ENCODE data around the gene THEM5. TPM values are rescaled to one million over a fixed set of nuclear protein-coding genes. Genes with fewer than 3 reads are reported as not detected.

Gene THEM5
- total RNA-seq, 2 experiments from 2014 or later: not detected

GRCh38 chr1:151837197-151837596 is 16.3 kb downstream of the THEM5 start:
- peaks cover 86% of the 10 kb centered on the region for H3K4me1 Mint-ChIP-seq
- DNase-seq: peak; percentile 48
- H3K4me3 Mint-ChIP-seq: peak overlapping the region; percentile 89

DNA sequence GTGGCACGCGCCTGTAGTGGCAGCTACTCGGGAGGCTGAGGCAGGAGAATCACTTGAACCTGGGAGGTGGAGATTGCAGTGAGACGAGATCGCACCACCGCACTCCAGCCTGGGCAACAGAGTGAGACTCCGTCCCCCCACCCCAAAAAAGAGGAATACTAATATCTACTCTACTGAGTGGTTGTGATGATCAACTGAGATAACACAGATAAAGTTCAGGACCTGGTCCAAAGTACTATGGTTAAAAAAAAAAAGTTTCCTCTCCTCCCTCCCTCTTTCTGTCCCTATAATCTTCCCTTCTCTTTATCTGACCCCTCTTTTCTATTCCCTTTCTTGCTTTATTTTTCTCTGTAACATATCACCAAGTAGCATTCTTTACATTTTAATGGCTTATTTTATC is 17.9 kb downstream of the THEM5 start:
- POLR2A ChIA-PET: interaction anchor here (0.8 to 2.3 kb wide), 10 partner anchors 10 to 113 kb away, joined by 3 to 8 read pairs (median 4); partner anchors contain the start of genes MRPL9 and TDRKH
- peaks cover 6% of the 10 kb centered on the region for H3K36me3 Mint-ChIP-seq (ENCODE audit: low read depth)
- H3K9me3 Mint-ChIP-seq: no peaks in the 10 kb centered on the region
- H3K27me3 Mint-ChIP-seq: no peaks in the 10 kb centered on the region
- no peak overlapping the region for H3K4me3 Mint-ChIP-seq
- peaks cover 88% of the 10 kb centered on the region for H3K4me1 Mint-ChIP-seq
- peak overlapping the region; percentile 1 for H3K27ac Mint-ChIP-seq
- CTCF ChIA-PET: interaction anchor here (0.5 to 2.8 kb wide), 20 partner anchors 8 to 535 kb away, joined by 3 to 21 read pairs (median 5); partner anchors contain the start of genes MRPL9 and TDRKH
- DNase-seq: no peak

More at GRCh38 chr1:151837197-151837596, 16.3 kb downstream of the THEM5 start:
- Mint-ChIP-seq H3K27ac (peak overlapping the region; percentile 98), H3K27me3 (no peaks in the 10 kb centered on the region), H3K36me3 (ENCODE audit: low read depth) (peaks cover 17% of the 10 kb centered on the region), H3K9me3 (no peaks in the 10 kb centered on the region)
- ChIA-PET POLR2A (interaction anchor here (0.6 to 2.5 kb wide), 14 partner anchors 10 to 497 kb away, joined by 3 to 18 read pairs (median 4); partner anchors contain the start of genes MRPL9 and TDRKH), CTCF (interaction anchor here (0.6 to 2.8 kb wide), 25 partner anchors 9 to 484 kb away, joined by 3 to 21 read pairs (median 5); partner anchors contain the start of genes MRPL9 and TDRKH)

DNA sequence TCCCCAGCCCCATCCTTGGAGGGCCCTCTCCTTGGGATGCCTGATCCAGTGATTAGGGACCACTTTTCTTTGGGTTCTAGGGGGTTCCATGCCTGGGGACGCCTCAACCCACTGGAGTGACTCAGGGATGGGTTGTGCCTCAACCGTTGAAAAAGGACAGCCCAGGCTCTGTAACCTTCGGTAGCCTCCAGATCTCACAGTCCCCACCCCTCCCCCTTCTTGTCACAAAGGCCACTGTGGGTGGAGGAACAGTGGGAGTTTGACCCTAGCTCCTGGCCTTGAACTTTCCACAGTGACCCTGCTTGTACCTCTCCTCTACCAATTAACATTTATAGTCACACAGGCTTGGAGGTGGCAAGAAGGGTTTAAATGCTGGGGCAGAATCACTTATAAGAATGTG is 19.3 kb downstream of the THEM5 start:
- Mint-ChIP-seq H3K27ac (peak overlapping the region; percentile 84), H3K9me3 (no peaks in the 10 kb centered on the region), H3K4me1 (peaks cover 88% of the 10 kb centered on the region), H3K4me3 (peak overlapping the region; percentile 2), H3K27me3 (no peaks in the 10 kb centered on the region), H3K36me3 (ENCODE audit: low read depth) (peaks cover 6% of the 10 kb centered on the region)
- POLR2A ChIA-PET: interaction anchor here (0.8 to 1.5 kb wide), 6 partner anchors 8 to 241 kb away, joined by 3 to 8 read pairs (median 4); no protein-coding TSS in a partner anchor
- CTCF ChIA-PET: interaction anchor here (0.7 to 2.2 kb wide), 11 partner anchors 13 to 390 kb away, joined by 3 to 12 read pairs (median 3); no protein-coding TSS in a partner anchor
- DNase-seq: no peak

GRCh38 chr1:151833172-151833900 is 20.2 kb downstream of the THEM5 start:
- H3K4me1 Mint-ChIP-seq: peaks cover 95% of the 10 kb centered on the region
- ChIA-PET POLR2A (interaction anchor here (1.1 to 6.3 kb wide), 3 partner anchors 9 to 17 kb away, joined by 5 to 48 read pairs (median 6); no protein-coding TSS in a partner anchor), CTCF (interaction anchor here (0.9 to 2.2 kb wide), 3 partner anchors 54 to 239 kb away, joined by 3 to 12 read pairs (median 4); partner anchors contain the start of gene MRPL9)
- H3K9me3 Mint-ChIP-seq: no peaks in the 10 kb centered on the region
- peaks cover 6% of the 10 kb centered on the region for H3K36me3 Mint-ChIP-seq (ENCODE audit: low read depth)
- H3K27ac Mint-ChIP-seq: peak overlapping the region; percentile 97
- no peak for DNase-seq
- peak overlapping the region; percentile 65 for H3K4me3 Mint-ChIP-seq
- no peaks in the 10 kb centered on the region for H3K27me3 Mint-ChIP-seq

DNA sequence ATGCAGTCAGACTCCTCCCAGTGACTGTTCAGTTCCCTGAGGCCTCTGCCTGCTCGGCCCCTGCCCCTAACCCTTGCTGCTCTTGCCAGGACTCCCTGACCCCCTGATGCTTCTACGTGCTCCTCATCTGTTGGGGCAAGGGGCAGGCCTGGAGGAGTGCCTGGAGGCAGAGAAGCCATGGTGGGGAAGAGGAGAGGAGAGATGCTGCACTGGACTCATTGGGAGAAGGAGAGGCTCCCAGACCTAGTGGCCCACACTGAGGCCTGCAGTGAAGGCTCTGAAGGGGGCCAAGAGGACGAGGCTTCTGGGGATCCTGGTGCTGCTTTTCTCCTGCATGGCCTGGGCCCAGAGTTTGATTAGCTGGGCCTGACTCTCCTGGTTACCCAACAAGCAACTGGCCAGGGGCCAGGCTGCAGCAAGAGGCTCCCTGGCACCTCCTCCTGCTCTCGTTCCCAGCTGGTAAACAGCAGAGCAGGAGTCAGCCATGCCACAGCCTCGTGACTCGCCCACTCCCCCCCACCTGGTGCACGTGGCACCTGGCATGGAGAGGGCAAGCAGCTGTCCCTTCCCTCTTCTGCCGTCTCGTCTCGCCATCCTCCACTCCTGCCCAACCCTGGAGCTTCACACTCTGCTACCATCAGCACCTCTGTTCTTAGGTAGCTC is 21.1 kb downstream of the THEM5 start:
- Mint-ChIP-seq H3K27ac (peak overlapping the region; percentile 97), H3K4me3 (peak overlapping the region; percentile 65), H3K9me3 (no peaks in the 10 kb centered on the region), H3K27me3 (no peaks in the 10 kb centered on the region), H3K4me1 (peaks cover 99% of the 10 kb centered on the region), H3K36me3 (ENCODE audit: low read depth) (peaks cover 3% of the 10 kb centered on the region)
- POLR2A ChIA-PET: interaction anchor here (1.1 to 6.3 kb wide), 4 partner anchors 8 to 42 kb away, joined by 5 to 48 read pairs (median 18); partner anchors contain the start of gene TDRKH
- CTCF ChIA-PET: interaction anchor here (1.9 kb wide), 1 partner anchor 69 kb away, joined by 4 read pairs; the partner anchor contains the start of gene MRPL9
- DNase-seq: no peak

DNA sequence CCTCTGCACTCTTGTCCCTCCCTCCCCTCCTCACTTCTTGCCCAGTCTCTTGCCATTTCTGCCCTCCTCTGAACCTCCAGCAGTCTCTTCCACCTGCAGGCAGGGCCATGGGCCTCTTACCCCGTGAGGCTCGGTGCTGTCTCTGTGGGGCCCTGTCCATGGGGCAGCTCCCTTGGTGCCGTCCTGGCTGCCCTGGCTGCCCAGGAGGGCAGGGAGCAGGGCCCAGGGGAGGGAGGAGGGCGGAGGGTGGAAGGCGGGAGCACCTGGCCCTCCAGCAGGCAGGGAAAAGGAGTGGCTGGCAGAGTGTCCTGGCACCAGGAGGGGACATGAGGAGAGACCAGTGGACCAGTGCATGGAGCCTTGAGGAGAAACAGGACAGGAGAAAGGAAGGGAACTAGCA is 21.9 kb downstream of the THEM5 start, which contains the start of gene RORC:
RORC (minus strand) TSS at position 198 of the 400 bp plus-strand sequence; CDS start at position 160, 38 bp downstream.
- ChIA-PET POLR2A (interaction anchor here (1.8 to 6.3 kb wide), 3 partner anchors 8 to 41 kb away, joined by 19 to 48 read pairs (median 30); partner anchors contain the start of genes C2CD4D and TDRKH), CTCF (interaction anchor here (1.4 kb wide), 1 partner anchor 21 kb away, joined by 4 read pairs; no protein-coding TSS in a partner anchor)
- peak within 1 kb of the TSS; percentile 65 for H3K4me3 Mint-ChIP-seq
- peak within 1 kb of the TSS; percentile 97 for H3K27ac Mint-ChIP-seq
- H3K36me3 Mint-ChIP-seq (ENCODE audit: low read depth): peaks cover 3% of the 10 kb centered on the region
- H3K9me3 Mint-ChIP-seq: no peaks in the 10 kb centered on the region
- no peaks in the 10 kb centered on the region for H3K27me3 Mint-ChIP-seq
- H3K4me1 Mint-ChIP-seq: peaks cover 99% of the 10 kb centered on the region
- DNase-seq: no peak

- ChIA-PET POLR2A (interaction anchor here (1.1 to 6.3 kb wide), 6 partner anchors 8 to 115 kb away, joined by 5 to 48 read pairs (median 18); partner anchors contain the start of genes C2CD4D, MRPL9 and TDRKH), CTCF (interaction anchor here (0.7 to 1.7 kb wide), 10 partner anchors 9 to 292 kb away, joined by 3 to 11 read pairs (median 4); partner anchors contain the start of gene C2CD4D)
- Mint-ChIP-seq H3K27me3 (no peaks in the 10 kb centered on the region), H3K4me1 (peaks cover 99% of the 10 kb centered on the region), H3K4me3 (peak overlapping the region; percentile 65), H3K9me3 (no peaks in the 10 kb centered on the region), H3K36me3 (ENCODE audit: low read depth) (peaks cover 3% of the 10 kb centered on the region), H3K27ac (peak overlapping the region; percentile 97)
- DNase-seq: no peak
These were observed 22.3 kb downstream of the THEM5 start for GRCh38 chr1:151831256-151831591.

GRCh38 chr1:151830055-151830454 is 23.5 kb downstream of the THEM5 start:
- POLR2A ChIA-PET: interaction anchor here (0.8 to 6.3 kb wide), 13 partner anchors 9 to 548 kb away, joined by 3 to 48 read pairs (median 5); partner anchors contain the start of genes C2CD4D, MRPL9, PSMB4 and TDRKH
- CTCF ChIA-PET: interaction anchor here (0.7 to 1.7 kb wide), 14 partner anchors 9 to 291 kb away, joined by 3 to 11 read pairs (median 4); partner anchors contain the start of gene C2CD4D
- Mint-ChIP-seq H3K36me3 (ENCODE audit: low read depth) (no peaks in the 10 kb centered on the region), H3K27ac (peak overlapping the region; percentile 97), H3K9me3 (no peaks in the 10 kb centered on the region), H3K27me3 (no peaks in the 10 kb centered on the region), H3K4me3 (peak overlapping the region; percentile 65), H3K4me1 (peaks cover 94% of the 10 kb centered on the region)
- no peak for DNase-seq

DNA sequence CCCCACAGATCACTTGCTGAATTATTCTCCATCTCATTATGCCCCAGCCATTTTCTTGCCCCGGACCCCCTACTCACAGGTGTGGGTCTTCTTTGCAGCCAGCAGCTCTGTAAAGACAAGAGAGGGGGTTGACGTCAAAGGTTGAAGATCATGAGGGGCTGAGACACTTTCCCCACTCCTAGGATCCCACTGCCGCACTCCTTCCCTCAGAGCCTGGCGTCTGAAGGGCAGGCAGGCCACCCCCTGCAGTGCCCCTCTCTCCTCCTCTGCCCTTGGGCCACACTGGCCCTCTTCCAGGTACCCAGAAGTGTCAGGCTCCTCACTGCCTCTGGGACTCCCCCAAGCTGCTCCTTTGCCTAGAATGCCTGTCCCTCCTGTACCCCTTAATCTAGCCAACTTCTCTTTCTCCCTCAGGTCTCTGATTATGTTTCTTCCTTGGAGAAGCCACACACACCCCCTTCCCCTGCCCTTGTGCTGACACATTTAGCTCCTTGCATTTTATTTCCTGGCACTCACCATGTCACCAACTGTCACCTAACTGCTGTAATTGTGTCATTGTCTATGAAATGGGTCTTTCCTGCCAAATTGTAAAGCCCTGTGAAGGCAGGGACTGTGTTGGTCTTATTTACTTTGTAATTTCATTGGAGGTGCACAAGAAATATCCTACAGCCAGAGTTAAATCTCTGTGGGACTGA is 24.0 kb downstream of the THEM5 start:
- Mint-ChIP-seq H3K36me3 (ENCODE audit: low read depth) (no peaks in the 10 kb centered on the region), H3K4me1 (peaks cover 91% of the 10 kb centered on the region), H3K9me3 (no peaks in the 10 kb centered on the region), H3K27me3 (no peaks in the 10 kb centered on the region), H3K27ac (peak overlapping the region; percentile 97), H3K4me3 (peak overlapping the region; percentile 65)
- ChIA-PET POLR2A (interaction anchor here (1.0 to 6.3 kb wide), 12 partner anchors 8 to 548 kb away, joined by 3 to 48 read pairs (median 6); partner anchors contain the start of genes C2CD4D, MRPL9, PSMB4 and TDRKH), CTCF (interaction anchor here (0.6 to 1.7 kb wide), 9 partner anchors 8 to 173 kb away, joined by 3 to 11 read pairs (median 3); partner anchors contain the start of gene C2CD4D)
- DNase-seq: peak; percentile 39

DNA sequence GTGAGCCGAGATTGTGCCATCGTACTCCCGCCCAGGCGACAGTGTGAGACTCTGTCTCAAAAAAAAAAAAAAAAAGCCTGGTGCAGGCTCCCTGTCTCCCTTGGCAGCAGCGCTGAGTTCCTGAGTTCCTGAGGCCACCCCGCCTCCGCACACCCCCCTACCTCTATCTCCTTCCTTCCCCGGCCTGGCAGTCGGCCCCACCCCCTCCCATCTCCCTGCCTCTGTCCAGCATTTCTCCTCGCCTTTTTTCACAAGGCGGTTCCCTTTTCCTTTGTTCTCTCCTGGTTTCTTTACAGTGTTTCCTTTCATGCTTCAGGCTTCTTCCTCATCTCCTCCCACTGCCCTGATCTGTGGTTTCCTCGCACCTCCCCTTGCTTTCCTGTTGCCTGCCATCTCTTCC is 24.6 kb downstream of the THEM5 start:
- Mint-ChIP-seq H3K4me1 (peaks cover 90% of the 10 kb centered on the region), H3K36me3 (ENCODE audit: low read depth) (no peaks in the 10 kb centered on the region), H3K27ac (peak overlapping the region; percentile 97), H3K27me3 (no peaks in the 10 kb centered on the region), H3K4me3 (peak overlapping the region; percentile 65), H3K9me3 (no peaks in the 10 kb centered on the region)
- CTCF ChIA-PET: interaction anchor here (0.6 to 3.5 kb wide), 5 partner anchors 8 to 235 kb away, joined by 3 to 21 read pairs (median 3); partner anchors contain the start of gene C2CD4D
- POLR2A ChIA-PET: interaction anchor here (0.7 to 6.3 kb wide), 8 partner anchors 8 to 430 kb away, joined by 3 to 48 read pairs (median 11); partner anchors contain the start of genes C2CD4D, TDRKH and THEM4
- no peak for DNase-seq

GRCh38 chr1:151827853-151828252 is 25.7 kb downstream of the THEM5 start:
- Mint-ChIP-seq H3K27ac (peak overlapping the region; percentile 97), H3K4me1 (peaks cover 86% of the 10 kb centered on the region), H3K36me3 (ENCODE audit: low read depth) (peaks cover under 1% of the 10 kb centered on the region), H3K27me3 (no peaks in the 10 kb centered on the region), H3K4me3 (peak overlapping the region; percentile 65), H3K9me3 (no peaks in the 10 kb centered on the region)
- DNase-seq: peak; percentile 47
- CTCF ChIA-PET: interaction anchor here (1.0 to 3.5 kb wide), 3 partner anchors 9 to 234 kb away, joined by 3 to 21 read pairs (median 4); no protein-coding TSS in a partner anchor
- POLR2A ChIA-PET: interaction anchor here (0.6 to 6.3 kb wide), 7 partner anchors 8 to 208 kb away, joined by 3 to 48 read pairs (median 15); partner anchors contain the start of genes C2CD4D, MRPL9 and TDRKH
